GM19043 (cell line): ENCODE measurements around the gene PGBD1.
"Not testable (repeated sequence)": the region's sequence is repeated elsewhere in the genome, so short reads cannot be mapped to it uniquely, and the experiment has no call there.

ENCODE experiments used
- ATAC-seq: cut with Tn5 transposase; IDR thresholded peaks from one replicate; pipeline ENCODE4 v1.9.1; 2021; ENCODE audit warnings: low read depth; ENCODE audit not compliant: unreplicated experiment

The PGBD1 gene

GRCh38 chr6:28267695-28268059, 13.7 kb upstream of the PGBD1 start:
- no peak for ATAC-seq

GRCh38 chr6:28269492-28269891, 11.9 kb upstream of the PGBD1 start:
- no peak for ATAC-seq

- ATAC-seq, result no peak
These were observed 6.5 kb upstream of the PGBD1 start for GRCh38 chr6:28274888-28275287.

- no peak for ATAC-seq
These were observed 3.6 kb upstream of the PGBD1 start for GRCh38 chr6:28277746-28278145.

GRCh38 chr6:28280595-28281287, 631 bp upstream of the PGBD1 start:
- ATAC-seq, result no peak

- ATAC-seq, result no peak
These were observed 1.6 kb downstream of the PGBD1 start for GRCh38 chr6:28282926-28283325.

GRCh38 chr6:28291573-28291972, 10.2 kb downstream of the PGBD1 start:
- ATAC-seq, result no peak

- ATAC-seq, result no peak
These were observed 14.0 kb downstream of the PGBD1 start for GRCh38 chr6:28295326-28295725.

- ATAC-seq, result no peak
These were observed 15.2 kb downstream of the PGBD1 start for GRCh38 chr6:28296520-28297060.

GRCh38 chr6:28303570-28303969, 22.2 kb downstream of the PGBD1 start:
- ATAC-seq, result peak; percentile 83

- ATAC-seq, result not testable (repeated sequence)
These were observed 25.0 kb downstream of the PGBD1 start for GRCh38 chr6:28306363-28306762.

- ATAC-seq, result no peak
These were observed 29.9 kb downstream of the PGBD1 start for GRCh38 chr6:28311139-28311823.

GRCh38 chr6:28312939-28313338, 31.6 kb downstream of the PGBD1 start:
- no peak for ATAC-seq

- ATAC-seq, result no peak
These were observed 34.3 kb downstream of the PGBD1 start for GRCh38 chr6:28315628-28316027.

GRCh38 chr6:28317866-28318265, 36.5 kb downstream of the PGBD1 start:
- ATAC-seq, result not testable (repeated sequence)

- no peak for ATAC-seq
These were observed 41.3 kb downstream of the PGBD1 start for GRCh38 chr6:28322661-28323060.

GRCh38 chr6:28323813-28324424, 42.5 kb downstream of the PGBD1 start:
- ATAC-seq, result no peak

GRCh38 chr6:28326371-28326948, 45.1 kb downstream of the PGBD1 start:
- ATAC-seq, result no peak

GRCh38 chr6:28330041-28330440, 48.7 kb downstream of the PGBD1 start:
- ATAC-seq, result no peak

- ATAC-seq, result no peak
These were observed 51.7 kb downstream of the PGBD1 start for GRCh38 chr6:28333047-28333446.

- ATAC-seq, result no peak
These were observed 52.2 kb downstream of the PGBD1 start for GRCh38 chr6:28333599-28334018.
